NAMALWA (cell line): ENCODE measurements around the gene FAM210B.
"Not testable (repeated sequence)": the region's sequence is repeated elsewhere in the genome, so short reads cannot be mapped to it uniquely, and the experiment has no call there.

Experiments used
- DNase-seq: peaks from one replicate; pipeline ENCODE4 v3.0.0-alpha.2; 2015; ENCODE audit warnings: low spot score

FAM210B gene

DNA sequence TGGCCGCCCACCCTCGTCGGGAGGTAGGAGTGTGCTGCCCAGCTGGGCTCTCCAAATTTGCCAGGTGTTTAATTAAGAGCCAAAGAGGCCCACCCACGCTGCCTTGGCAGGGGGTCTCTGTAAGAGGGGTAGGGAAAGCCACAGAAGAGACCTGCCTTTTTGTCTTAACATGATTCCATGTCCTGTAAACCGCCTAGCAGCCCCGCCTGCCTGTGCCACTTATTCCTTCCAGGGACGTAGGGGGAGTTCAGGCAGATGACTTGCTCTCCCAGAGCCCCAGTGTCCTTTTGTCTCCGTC is 2.1 kb downstream of the FAM210B start:
- DNase-seq = no peak

- no peak for DNase-seq
Observed at GRCh38 chr20:56361900-56362299, 3.1 kb downstream of the FAM210B start.

- DNase-seq = no peak
Observed at GRCh38 chr20:56362833-56363413, 4.1 kb downstream of the FAM210B start.

- DNase-seq = no peak
Observed at GRCh38 chr20:56363491-56363890, 4.7 kb downstream of the FAM210B start.

- no peak for DNase-seq
Observed at GRCh38 chr20:56368351-56369134, 9.8 kb downstream of the FAM210B start.

DNA sequence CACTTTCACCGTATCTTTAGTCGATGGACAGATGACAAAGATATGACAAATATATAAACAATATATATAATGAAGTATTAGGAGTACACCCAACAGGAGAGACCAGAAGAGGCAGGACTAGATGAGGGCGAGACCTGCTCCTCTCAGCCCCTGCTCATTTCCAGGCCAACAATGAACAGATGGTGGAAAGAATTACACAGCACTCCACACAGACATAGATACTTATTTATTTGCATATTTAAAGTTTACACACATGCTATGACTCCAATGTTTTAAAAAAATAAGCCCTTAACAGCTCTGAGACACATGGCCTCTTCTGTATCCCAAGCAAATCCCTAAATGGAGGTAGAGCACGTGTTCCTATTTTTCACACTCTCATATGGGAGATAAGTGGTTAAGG is 10.4 kb downstream of the FAM210B start:
- DNase-seq = no peak

DNA sequence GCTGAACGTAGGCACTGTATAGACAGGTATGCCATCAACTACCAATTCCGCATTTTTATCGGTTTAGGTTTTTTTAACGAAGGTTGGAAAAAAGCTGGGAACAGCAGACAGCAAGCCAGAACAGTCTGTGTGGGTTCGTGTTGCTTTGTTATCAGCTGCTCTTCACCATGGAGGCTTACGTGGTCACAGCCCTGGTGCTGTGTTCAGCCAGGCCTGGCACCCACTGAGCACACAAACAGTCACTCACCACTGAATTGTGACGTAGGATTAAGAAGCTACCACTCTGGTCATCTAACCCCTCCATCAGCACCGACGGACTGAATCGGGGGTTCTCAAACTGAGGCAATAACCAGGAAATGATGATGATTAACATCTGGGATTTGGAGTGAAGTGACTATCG is 13.2 kb downstream of the FAM210B start:
- no peak for DNase-seq

DNA sequence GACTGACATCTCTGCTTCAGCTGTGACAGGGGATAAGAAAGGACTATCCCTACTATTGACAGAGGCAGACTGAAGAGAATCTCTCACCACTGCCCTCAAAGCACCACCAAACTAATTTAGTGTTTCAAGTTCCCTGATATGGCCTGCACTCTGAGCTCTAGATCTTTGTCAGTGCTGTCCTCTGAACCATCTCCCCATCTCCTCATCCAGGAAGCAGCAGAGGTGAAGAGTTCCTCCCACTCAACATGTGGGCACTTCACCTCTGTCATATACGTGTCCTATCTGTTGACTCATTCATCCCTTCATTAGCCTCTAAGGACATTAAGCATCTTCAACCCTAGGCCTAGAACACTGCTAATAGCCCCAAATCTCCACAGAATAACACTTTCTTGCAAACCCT is 14.1 kb downstream of the FAM210B start:
- no peak for DNase-seq

- DNase-seq = no peak
Observed at GRCh38 chr20:56373942-56374341, 15.2 kb downstream of the FAM210B start.

GRCh38 chr20:56376331-56376730 is 17.6 kb downstream of the FAM210B start:
- no peak for DNase-seq

- no peak for DNase-seq
Observed at GRCh38 chr20:56378386-56378785, 19.6 kb downstream of the FAM210B start.

- no peak for DNase-seq
Observed at GRCh38 chr20:56380375-56380774, 21.6 kb downstream of the FAM210B start.

DNA sequence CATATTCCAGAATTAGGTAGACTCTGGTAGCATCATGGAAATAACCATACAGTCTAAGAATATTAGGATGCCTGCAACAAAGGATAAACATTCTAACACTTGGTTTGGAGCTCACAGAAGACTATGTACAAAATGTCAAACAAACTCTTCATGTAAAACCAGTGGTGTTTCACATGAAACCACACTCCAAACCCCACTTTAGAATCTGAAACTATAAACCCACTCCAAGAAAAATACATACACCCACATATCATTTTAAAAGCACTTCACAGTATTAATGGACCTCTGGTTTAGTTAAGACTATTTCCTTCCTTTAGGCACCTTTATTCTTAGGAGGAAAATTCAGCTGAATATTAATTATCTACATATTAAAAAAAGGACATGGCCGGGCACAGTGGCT is 22.7 kb downstream of the FAM210B start:
- no peak for DNase-seq

DNA sequence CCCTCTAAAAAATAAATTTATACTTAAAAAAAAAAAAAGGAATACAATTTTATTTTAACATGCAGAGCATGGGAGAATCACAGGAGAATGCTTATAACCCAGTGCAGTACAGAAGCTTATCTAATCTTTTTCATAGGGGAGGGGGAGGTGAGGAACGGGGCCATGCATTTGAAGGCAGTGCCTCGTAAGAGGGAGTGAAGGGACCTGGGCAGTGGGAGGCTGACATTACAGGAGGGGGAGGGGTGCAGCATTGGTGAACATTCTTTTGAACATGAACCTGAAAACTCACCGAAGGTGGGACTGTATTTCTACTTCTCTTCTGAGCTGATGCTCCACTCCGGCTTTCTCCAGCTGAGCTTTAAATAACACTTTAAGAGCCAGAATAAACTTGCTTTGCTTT is 23.9 kb downstream of the FAM210B start:
- DNase-seq = no peak

DNA sequence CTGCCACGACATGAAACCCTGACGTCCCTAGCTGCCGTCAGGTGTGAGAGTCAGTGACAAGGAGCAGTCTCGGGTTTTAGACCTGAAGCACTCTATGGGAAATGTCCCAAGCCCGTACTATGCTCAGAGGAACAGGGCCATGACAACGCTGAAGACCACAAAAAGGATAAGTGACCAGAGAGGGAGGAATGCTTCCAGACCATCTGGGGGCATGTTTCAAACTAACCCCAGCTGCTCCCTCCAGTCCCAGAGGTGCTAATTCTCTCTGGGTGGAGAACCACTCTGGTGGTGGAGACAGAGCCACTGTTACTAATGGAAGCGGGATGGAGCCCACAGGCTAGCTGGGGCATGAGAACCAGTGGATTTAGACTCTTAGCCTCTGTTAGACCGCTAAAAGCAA is 24.6 kb downstream of the FAM210B start:
- no peak for DNase-seq

- no peak for DNase-seq
Observed at GRCh38 chr20:56385130-56385529, 26.4 kb downstream of the FAM210B start.

DNA sequence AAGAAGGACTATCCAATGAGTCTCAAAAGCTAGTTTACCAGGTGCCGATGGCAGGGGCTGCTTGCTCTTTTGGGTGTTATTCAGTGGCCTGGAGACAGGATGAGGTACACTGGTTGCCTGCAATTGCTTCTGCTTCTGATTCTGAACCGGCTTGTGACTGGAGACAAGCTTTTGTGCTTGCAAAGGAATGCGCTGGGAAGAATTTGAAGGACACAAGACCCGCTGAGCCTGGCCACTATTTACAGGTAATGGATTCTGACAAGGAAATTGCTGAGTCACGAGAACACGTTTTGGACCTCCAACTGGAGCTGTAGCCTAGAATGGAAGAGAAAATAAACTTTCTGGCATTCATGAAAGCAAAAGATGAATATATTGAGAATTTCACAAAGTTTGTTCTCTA is 27.4 kb downstream of the FAM210B start:
- DNase-seq = no peak

DNA sequence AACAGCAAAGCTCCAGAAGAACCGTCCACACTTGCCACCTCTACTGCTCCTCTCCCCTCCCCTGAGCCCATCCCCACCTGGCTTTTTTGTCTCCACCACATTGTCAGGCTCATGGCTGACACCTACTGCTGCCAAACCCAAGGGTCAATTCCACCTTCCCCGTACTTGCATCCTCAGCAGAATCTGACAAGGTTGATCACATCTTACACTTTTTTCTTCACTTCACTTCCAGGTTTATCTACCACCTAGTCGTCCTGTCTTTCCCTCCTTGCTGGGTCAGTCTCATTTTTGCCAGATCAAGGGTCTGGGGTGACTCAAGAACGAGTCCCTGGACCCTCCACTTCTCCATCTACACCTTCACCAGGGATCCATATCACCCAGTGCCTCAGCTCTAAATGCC is 30.1 kb downstream of the FAM210B start:
- no peak for DNase-seq

DNA sequence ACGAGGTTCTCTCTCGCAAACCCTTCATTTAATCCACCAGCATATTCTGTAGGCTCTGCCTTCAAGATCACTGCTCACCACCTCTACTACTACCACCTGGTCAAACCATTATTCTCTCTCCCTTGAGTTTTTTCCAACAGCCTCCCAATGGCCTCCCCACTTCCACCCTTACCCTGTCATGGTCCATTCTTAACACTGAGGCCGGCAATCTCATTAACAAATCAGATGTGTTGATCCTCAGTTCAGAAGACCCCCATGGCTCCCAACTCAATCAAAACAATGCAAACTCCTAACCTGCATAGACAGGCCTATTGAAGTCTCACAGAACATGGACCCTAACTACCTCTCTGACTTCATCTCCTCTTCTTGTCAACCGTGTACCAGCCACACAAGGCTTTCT is 31.0 kb downstream of the FAM210B start:
- DNase-seq = no peak

DNA sequence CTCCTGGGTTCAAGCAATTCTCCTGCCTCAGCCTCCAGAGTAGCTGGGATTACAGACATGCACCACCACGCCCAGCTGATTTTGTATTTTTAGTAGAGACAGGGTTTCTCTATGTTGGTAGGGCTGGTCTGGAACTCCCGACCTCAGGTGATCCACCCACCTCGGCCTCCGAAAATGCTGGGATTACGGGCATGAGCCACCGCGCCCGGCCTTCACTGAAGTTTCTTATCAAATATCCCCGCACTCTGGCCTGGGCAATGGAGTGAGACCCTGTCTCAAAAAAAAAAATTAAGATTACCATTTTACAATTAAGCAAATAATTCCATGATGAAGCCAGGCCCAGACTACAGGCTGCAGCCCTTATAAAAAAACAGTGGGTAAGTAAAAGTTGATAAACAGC is 31.6 kb downstream of the FAM210B start:
- not testable (repeated sequence) for DNase-seq

DNA sequence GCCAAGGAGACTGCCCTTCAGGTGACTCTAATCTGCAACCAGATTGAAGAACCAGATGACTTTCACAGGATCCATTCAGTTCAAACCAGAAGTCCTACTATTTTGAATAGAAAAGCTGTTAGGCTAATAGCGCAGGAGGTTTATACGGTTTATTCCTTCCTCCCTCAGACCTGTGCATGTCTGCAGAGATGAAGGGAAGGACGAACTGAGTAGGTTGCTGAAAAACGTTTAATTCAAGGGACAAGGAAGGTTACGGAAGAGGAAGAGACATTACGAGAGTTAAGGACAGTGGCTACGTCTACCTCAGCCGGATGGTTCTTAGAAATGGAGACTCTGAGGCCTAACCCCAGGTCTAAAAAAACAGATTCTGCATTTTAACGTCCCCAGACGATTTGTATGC is 32.3 kb downstream of the FAM210B start:
- peak; percentile 11 for DNase-seq

GRCh38 chr20:56391596-56392131 is 32.9 kb downstream of the FAM210B start:
- DNase-seq = no peak

DNA sequence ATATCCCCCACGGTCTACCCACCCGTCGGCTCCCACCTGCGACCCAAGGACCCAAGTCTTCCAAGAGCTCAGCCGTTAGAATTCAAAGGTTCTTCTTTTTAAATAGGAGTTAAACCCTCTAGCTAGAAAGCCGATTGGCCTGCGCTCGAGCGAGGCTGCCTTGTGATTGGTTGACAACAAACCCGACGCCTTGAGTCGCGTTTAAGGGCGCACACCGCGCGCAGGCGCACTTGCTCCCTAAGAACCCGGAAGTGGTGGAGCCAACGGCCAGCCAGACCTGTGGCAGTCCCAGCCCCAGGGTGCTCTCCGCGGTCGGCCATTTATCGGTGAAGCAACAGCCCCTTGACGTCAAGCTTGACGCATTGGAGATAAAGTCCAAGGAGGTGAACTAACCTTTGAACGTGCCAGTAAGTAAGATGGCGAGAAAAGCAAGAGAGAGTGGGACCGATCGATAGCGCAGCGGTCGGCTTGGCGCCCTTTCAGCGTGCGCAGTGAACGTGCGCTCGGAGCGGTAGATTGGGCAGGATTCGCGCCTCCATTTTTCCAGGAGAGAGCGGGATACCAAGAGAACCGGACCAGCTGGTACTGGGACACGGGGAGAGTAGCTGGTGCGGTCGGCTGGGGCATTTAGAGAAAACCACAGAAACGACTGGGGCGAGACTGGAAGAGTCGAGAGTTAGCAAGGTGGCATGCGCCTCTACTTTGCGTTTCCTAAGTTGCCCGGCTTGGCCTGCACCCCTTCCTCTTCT is 33.5 kb downstream of the FAM210B start, which contains the start of the genes AURKA and CSTF1:
AURKA (minus strand) TSS at position 84 of the 749 bp plus-strand sequence. CDS start 4,018 bp downstream, outside the sequence.
CSTF1 (plus strand) TSS at position 514 of the 749 bp plus-strand sequence. CDS start 2,908 bp downstream, outside the sequence.
- DNase-seq = peak; percentile 99
